CD4-positive, alpha-beta T cell treated with Interleukin-4 for 1 hour (primary cell): Measurements from ENCODE around the gene PKP3.
A peak's percentile ranks its signal among the peaks of the same experiment; 100 is the strongest.

ENCODE experiments used
- DNase-seq, 2 donors: peaks; one replicate each; pipeline ENCODE4 v3.0.0-alpha.2; 2020 to 2022

PKP3 gene

GRCh38 chr11:447923-448731, 54.1 kb downstream of the PKP3 start:
- DNase-seq, result peak; percentile 92 to 94

GRCh38 chr11:449889-450808, 56.1 kb downstream of the PKP3 start, which contains the start of gene PTDSS2:
TSS of gene PTDSS2 (plus strand) at chr11:450279. CDS start at chr11:450456, 177 bp downstream.
- DNase-seq, result peak; percentile 94

GRCh38 chr11:450809-451451, 56.9 kb downstream of the PKP3 start:
- peak; percentile 83 to 84 for DNase-seq

GRCh38 chr11:451738-452137, 57.7 kb downstream of the PKP3 start:
- DNase-seq, result no peak

GRCh38 chr11:452203-452744, 58.3 kb downstream of the PKP3 start:
- DNase-seq, result no peak

GRCh38 chr11:452916-453527, 59.0 kb downstream of the PKP3 start:
- DNase-seq, result no peak

GRCh38 chr11:453564-453963, 59.6 kb downstream of the PKP3 start:
- no peak for DNase-seq

- no peak for DNase-seq
These were observed 60.0 kb downstream of the PKP3 start for GRCh38 chr11:454043-454442.
